CD4-positive, alpha-beta T cell treated with Interleukin-15 for 4 hours (primary cell): ENCODE measurements around the gene USF1.
"Not testable (repeated sequence)": the region's sequence is repeated elsewhere in the genome, so short reads cannot be mapped to it uniquely, and the experiment has no call there.

ENCODE experiments used
- DNase-seq: peaks from one replicate; pipeline ENCODE4 v3.0.0-alpha.2; 2020; ENCODE audit warnings: low spot score

Gene USF1

DNA sequence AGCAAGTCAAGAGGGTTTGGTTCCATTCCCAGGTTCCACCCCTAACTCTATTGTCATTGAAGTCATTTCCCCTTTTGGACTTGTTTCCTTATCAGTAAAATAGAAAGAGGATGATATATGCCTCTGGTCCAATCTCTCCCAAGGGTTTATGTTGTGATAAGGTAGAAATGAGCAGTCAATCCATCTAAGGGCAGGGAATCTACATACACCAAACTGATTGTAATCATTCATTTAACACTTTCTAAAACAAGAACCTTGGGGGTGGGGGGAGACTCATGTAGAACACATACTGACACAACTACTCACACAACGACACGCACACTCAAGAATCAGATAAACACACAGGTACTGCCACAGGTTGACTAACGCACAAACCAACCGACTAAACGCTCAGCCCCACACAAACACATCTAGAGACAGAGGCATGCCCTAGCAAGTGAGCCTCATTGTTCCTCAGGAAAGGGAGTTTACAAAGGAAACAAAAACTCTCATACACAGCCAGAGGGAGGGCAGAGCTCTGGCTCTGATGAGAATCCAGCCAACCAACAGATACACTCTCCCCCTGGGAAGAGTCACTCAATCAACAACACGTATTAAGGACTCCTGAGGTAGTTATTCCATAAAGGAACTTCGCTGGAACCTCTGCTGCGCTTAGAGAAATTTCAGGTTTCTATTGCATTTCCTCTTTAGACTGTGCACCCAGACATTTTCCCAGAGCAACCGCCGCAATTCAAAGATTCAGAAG, 25.9 kb downstream of the USF1 start:
- DNase-seq, result no peak

- DNase-seq, result not testable (repeated sequence)
Observed at GRCh38 chr1:161019111-161019660, 26.6 kb downstream of the USF1 start.

DNA sequence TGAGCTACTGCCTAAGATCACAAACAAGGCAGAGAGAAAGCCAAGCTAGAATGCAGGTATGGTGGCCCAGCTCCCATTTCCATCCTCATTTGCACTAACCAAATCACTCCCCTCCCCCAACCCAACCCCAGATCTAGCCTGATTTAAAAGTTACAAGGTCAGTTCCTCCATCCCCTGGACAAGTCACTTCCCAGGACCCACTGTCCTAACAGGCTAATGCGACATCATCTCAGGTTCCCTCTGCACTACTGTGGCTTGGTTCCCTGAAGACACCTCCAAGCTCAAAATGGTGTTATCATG, 27.2 kb downstream of the USF1 start:
- no peak for DNase-seq

GRCh38 chr1:161017756-161018630, 27.8 kb downstream of the USF1 start:
- DNase-seq, result no peak

GRCh38 chr1:161017181-161017580, 28.6 kb downstream of the USF1 start:
- DNase-seq, result not testable (repeated sequence)

- DNase-seq, result not testable (repeated sequence)
Observed at GRCh38 chr1:161016683-161017082, 29.1 kb downstream of the USF1 start.

GRCh38 chr1:161013488-161014230, 32.1 kb downstream of the USF1 start:
- peak; percentile 59 for DNase-seq

GRCh38 chr1:161013131-161013487, 32.7 kb downstream of the USF1 start:
- peak; percentile 20 for DNase-seq

- DNase-seq, result no peak
Observed at GRCh38 chr1:161012420-161012819, 33.4 kb downstream of the USF1 start.

DNA sequence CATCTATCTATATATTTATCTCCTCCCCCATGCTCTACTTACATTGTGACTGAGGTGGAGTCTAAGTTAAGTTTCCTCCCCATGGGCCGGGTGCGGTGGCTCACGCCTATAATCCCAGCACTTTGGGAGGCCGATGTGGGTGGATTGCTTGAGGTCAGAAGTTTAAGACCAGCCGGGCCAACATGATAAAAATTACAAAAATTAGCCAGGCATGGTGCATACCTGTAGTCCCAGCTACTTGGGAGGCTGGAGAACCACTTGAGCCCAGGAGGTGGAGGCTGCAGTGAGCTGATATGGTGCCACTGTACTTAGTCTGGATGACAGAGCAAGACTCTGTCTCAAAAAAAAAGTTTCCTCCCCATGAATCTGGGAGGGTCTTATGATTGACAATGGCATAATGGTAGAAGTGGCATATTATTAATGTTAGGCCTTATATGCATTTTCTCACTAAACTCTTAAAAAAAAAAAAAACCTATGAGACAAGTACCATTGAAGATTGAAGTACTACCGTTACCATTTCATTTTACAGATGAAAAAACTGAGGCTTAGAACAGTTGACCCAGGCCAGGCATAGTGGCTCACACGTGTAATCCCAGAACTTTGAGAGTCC, 36.1 kb downstream of the USF1 start:
- no peak for DNase-seq

DNA sequence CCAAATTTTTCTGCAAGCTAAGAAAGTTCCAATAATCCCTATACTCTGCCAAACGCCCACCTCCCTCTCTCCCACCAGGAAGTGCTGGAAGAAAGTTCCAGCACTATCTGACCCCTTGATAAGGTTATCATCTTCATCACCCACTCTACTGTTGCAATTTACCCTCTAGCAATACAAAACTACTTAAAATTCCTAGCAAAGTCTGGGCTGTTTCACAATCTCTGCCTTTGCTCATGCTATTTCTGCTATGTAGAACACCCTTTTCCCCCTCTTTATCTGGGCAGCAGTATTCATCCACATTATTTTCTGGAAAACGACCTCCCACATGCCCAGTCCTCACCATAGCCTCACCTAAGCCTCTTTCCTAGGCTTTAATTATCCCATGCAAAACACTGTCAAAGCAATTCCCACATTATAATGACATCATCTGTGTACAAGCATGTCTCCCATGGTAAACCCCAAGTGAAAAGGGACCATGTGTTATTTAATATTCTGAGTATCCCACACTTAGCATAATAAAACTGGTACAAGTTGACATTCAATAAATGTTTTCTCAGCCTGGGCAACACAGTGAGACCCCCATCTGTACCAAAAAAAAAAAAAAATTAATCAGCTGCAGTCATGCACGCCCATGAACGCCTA, 36.8 kb downstream of the USF1 start:
- no peak for DNase-seq

- no peak for DNase-seq
Observed at GRCh38 chr1:161007369-161007768, 38.4 kb downstream of the USF1 start.

GRCh38 chr1:161006563-161006962, 39.2 kb downstream of the USF1 start:
- DNase-seq, result no peak

- DNase-seq, result no peak
Observed at GRCh38 chr1:161001525-161001924, 44.3 kb downstream of the USF1 start.

GRCh38 chr1:161000736-161001480, 44.9 kb downstream of the USF1 start:
- DNase-seq, result no peak

DNA sequence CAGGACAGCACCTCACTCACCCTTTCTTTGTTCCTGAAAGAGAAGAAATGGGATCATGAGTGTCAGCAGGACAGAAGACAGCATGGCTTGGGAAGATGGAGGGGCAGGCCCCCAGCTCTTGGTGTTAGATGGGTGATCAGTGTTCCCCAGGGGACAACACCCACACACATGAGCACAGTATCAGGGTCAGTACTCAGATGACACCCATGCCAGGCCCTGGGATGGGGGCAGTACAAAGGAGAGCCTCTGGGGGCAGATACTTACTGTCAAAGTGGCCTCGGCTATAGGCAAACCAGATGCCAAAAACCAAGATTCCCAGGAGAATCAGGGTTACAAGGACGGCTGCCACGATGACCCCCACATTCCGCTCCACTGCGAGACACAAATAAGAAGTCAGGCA, 46.4 kb downstream of the USF1 start:
- DNase-seq, result no peak

DNA sequence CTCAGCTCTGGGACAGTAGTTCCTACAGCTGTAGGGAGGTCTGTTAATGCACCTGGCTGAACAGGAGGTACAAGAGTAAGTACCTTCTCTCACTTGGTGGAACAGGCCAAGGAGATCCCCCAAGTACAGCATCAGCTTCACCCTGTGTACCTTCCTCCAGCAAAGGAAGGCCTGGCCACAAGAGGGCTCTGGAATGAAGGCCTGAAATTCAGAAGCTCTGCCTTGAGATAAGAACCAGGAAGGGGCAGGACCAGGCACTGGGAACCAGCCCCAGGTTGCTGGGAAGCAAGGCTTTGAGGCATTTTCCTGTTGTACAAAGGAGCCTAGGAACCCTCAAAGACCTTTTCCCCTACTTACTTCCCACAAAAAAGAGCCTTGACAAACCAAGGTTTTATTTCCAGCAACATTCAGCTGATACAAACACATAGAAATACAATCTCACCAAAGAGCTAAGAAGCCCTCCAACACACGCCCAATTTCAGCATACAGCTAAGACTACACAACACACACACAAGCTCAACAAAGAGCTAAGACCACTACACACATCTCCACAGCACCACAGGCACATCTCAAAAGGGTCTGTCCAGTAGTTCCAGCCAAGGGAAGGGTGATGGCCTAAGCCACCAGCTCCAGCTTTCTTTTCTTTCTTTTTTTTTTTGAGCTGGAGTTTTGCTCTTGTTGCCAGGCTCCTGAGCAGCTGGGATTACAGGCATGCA, 48.3 kb downstream of the USF1 start:
- DNase-seq, result peak; percentile 56

- DNase-seq, result no peak
Observed at GRCh38 chr1:160996178-160996577, 49.6 kb downstream of the USF1 start.

- peak; percentile 18 for DNase-seq
Observed at GRCh38 chr1:160993544-160994193, 52.1 kb downstream of the USF1 start.

- DNase-seq, result not testable (repeated sequence)
Observed at GRCh38 chr1:160992036-160992435, 53.7 kb downstream of the USF1 start.
